ENCODE results near the gene LSP1.

GRCh38 chr11:1887451-1888346, 34.8 kb downstream of the LSP1 start:
- TF ChIP-seq POLR2A (IDR thresholded peaks at IDR 0.05) (no peak), CTCF (IDR thresholded peaks at IDR 0.05) (no peak)
